Activated CD4-positive, alpha-beta T cell treated with anti-CD3 and anti-CD28 coated beads, Interleukin-2, Interleukin-6, amounts not matched to agents 100 ng/mL and 50 ng/mL, durations not matched to agents 16 hours and 8 hours (primary cell): ENCODE data around the gene RANBP1.
"Not testable (repeated sequence)": the region's sequence is repeated elsewhere in the genome, so short reads cannot be mapped to it uniquely, and the experiment has no call there.

ENCODE experiments used
- DNase-seq: peaks from one replicate; pipeline ENCODE4 v3.0.0-alpha.2; 2020

RANBP1 gene

DNA sequence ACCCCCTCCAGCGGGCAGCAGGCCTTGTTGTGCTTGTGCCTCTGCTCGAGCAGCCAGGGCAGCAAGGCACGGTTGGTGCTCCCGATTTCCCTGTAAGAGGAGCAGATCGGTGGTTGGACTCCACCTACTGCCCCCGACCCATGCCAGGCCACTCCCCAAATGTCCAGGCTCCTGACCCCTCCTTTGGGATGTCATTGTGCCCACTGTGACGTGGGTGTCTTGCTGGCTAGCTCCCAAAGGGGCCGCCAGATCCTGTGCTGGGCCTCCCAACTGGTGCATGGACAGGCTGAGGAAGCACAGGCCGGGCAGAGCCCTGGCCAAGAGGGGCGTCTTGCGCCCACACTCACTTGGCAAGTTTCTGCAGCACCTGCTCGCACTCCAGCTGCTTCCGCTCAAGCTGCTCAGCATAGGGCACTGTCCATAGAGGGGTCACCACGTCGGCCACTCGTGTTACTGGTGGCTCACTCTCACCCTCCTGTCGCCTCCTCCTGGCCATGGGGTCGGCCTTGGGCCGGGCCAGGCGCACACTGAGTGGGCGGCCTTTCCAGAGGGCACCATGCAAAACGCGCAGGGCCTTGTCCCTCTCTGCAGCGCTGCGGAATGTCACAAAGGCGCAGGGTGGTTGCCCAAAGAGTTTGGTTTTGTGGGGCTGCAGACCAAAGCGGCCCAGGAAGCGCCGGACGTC is at the start of gene RANBP1:
RANBP1 (plus strand) TSS at position 414 of the 685 bp plus-strand sequence; CDS start at position 495, 81 bp downstream.
- DNase-seq: no peak

DNA sequence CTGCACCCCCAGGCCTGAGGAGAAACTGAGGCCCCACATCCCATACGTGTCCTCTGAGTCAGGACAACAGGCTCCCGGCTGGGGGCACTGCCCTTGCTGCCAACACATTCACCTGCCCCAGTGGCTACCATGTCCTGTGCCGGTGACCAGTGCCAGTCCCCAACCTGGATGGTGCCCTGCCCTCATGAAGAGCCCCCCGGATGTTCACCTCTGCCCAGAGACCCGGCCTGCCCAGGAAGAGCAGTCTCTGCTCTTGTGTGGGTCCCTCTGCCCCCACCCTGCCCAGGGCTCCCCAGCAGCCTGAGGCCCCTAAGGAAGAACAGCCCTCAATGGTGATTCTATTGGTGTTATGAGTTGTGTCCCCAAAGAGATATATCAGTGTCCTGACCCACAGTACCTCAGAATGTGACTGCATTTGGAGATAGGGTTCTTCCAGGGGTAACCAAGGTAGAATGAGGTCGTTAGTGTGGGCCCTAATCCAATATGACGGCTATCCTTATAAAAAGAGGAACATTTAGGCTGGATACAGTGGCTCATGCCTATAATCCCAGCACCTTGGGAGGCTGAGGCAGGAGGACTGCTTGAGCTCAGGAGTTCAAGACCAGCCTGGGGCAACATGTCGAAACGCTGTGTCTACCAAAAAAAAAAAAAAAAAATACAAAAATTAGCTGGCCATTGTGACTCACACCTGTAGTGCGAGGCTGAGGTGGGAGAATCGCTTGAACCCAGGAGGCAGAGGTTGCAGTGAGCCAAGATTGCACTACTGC is 49.1 kb upstream of the RANBP1 start:
- DNase-seq: no peak

DNA sequence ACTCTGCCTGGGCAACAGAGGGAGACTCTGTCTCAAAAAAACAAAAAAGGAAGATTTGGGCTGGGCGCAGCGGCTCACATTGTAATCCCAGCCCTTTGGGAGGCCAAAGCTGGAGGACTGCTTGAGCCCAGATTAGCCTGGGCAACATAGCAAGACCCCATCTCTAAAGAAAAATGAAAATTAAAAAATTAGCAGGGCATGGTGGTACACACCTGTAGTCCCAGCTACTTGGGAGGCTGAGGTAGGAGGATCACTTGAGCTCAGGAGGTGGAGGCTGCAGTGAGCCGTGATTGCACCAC is 48.6 kb upstream of the RANBP1 start:
- DNase-seq: not testable (repeated sequence)

DNA sequence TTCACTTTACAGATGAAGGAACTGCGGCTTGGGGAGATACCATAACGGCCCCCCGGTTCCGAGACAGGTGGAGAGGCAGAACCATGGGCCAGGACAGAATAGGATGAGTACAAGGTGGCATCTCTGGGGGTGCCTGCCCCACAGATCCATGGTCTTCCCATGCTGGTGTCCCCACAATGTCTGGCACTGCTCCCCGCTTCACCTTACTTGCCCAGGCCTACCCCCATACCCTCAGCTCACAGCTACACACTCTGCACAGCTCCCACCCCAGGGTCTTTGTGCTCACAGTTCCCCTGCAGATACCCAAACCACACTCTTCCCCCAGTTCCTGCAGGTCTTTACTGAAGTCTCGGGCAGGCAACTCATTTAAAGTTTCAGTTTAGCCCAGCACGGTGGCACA is 47.3 kb upstream of the RANBP1 start:
- no peak for DNase-seq

DNA sequence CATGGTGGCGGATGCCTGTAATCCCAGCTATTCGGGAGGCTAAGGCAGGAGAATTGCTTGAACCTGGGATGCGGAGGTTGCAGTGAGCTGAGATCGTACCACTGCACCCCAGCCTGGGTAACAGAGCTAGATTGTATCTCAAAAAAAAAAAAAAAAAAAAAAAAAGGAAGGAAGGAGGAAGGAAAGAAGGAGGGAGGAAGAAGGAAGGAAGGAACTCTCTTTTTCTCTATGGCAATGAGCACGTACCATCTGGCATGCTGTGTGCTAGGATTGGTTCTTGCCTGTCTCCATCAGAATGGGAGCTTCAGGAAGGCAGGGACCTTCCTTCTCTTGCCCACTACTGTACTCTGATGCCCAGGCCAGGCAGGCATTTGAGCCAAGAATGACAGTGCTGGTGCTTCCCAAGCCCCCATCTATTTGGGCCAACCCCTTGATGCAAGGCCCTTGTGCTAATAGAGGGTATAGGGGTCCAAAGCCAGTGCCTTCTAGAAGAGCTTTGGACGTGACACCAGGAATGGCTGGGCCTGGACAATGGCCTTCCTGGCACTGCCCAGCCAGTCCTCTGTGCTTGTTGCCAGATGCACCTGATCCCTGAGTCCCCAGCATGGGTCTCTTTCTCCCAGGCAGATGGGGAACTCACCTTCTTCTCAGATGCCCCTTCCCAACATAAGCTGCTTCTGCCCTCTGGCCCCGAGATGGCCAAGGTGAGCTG is 46.4 kb upstream of the RANBP1 start:
- no peak for DNase-seq

DNA sequence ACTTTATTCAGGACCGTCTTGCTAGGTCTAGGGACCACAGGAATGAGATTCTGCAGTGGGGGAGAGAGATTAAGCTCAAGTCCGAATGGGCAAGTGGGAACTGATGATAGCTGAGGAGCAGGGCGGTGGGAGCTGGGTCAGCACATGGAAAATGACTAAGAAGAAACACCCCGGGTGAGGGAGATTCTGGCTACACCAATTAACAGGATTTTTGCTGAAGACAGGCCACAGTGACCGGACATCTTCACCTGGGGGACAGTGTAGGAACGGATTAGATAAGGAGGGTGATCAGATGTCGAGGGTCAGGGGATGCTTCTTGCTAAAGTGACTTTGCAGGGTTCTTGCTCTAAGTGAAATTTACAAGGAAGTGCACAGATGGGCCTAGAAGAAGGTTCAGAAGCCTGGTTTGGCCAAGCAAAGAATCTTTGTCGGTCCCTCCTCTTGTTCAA is 44.4 kb upstream of the RANBP1 start:
- DNase-seq: no peak

DNA sequence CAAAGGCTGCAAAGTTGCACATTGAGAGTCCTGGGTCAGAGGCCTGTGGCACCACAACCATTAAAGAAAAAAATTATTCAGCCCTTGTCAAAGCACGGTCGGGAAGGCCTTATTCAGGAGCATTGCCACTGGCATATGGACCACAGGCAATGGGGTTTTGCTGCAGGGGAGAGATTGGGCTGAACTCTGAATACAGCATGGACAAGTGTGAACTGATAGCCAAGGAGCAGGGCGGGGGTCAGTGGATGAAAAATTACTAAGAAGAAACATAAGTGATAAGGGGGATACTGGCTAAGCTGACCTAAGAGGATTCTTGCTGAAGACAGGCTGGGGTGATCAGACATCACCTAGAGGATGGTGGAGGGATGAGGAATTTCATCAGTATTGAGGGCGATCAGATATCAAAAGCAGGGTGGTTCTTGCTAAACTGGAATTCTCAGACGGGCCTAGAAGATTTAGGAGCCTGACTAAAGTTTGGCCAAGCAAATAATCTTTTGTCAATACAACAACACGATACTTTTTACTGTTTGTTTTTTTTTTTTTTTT is 39.2 kb upstream of the RANBP1 start:
- no peak for DNase-seq

DNA sequence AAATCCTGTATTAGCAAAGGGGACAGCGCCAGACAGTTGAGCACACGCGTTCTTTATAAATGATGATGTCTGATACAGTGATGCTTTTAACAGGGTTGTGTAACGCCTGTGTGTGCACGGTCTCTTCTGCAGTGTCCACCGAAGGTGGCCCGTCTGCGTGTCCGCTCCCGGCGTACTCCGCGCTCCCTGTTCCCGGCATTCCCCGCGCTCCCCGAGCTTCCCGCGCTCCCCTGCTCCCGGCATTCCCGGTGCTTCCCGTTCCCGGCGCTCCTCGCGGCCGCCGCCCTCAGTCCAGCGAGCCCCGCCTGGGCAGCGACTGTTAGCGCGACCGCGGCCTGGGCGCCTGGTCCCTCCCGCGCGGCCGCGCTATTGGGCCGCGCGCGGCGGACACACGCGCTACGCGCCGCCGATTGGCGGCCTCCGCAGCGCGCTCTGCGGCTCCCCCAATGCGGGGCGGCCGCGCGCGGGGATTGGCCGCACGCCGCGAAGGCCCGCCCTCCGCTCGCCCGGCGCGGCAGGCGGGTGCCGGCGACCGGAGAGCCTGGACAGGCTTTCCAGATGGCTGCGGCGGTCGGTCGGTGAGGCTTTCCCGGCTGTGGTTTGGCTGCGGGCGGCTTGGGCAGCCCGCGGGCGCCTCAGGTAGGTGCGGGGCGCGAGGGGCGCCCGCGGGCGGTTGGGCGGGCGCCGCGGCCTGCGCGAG is 36.0 kb upstream of the RANBP1 start, which contains the start of gene DGCR8:
DGCR8 (plus strand) TSS at position 497 of the 700 bp plus-strand sequence. CDS start 5,723 bp downstream, outside the sequence.
- peak; percentile 84 for DNase-seq

DNA sequence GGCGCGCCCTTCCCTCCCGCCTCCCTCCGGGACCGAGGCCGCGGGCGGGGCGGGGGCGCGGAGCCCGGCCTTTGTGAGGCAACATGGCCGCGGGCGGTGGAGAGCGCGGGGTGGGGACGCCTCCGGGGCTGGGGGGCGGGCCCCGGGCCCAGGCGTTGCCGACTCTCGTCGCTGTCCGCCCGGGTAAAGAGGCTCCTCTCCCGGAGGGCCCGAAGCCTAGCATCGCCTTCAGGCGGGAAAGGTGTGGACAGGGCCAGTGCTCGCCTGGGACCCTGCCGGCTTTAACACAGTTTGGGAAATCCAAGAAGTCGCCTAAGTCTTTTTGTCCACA is 35.5 kb upstream of the RANBP1 start:
- peak; percentile 76 for DNase-seq

DNA sequence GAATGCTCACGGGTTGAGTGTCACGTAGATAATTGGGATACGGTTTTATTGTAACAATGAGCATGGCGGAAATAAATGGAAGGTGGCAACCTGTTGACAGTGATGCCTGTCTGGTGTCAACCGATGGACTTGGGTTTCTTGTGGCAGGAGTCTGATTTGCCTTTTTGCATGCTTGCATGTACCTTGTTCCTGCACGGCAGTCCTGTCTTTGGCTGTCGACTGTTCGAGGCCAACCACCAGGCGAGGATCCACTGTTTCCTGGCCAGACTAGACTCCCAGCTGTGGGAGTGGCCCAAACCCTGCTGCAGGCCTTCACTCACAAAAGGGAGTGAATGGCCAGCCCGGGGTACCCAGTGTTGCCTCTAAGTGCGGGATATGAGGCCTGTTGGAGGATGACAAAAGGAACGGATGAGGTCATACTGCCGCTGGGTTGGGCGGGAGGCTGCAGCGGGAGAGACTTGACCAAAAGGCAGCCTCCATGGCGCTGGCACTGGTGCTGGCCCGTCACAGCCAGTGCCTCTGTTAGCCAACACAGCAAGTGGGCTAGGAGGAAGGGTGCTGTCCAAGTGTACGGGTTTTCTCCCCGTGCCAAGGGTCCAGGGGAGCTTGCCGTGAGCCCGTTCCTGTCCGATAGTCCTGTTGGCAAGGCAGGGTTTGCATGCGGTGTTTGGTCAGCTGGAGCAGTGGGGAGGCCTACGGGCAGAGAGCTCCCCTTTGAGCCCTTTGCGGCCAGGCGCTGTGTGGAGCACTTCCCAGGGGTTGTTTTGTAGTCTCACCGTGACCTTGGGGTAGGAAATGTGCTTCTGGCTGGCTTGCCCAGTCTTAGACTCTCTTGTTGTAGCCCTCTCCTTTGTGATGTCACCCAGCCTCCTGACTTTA is 34.9 kb upstream of the RANBP1 start:
- DNase-seq: peak; percentile 26

DNA sequence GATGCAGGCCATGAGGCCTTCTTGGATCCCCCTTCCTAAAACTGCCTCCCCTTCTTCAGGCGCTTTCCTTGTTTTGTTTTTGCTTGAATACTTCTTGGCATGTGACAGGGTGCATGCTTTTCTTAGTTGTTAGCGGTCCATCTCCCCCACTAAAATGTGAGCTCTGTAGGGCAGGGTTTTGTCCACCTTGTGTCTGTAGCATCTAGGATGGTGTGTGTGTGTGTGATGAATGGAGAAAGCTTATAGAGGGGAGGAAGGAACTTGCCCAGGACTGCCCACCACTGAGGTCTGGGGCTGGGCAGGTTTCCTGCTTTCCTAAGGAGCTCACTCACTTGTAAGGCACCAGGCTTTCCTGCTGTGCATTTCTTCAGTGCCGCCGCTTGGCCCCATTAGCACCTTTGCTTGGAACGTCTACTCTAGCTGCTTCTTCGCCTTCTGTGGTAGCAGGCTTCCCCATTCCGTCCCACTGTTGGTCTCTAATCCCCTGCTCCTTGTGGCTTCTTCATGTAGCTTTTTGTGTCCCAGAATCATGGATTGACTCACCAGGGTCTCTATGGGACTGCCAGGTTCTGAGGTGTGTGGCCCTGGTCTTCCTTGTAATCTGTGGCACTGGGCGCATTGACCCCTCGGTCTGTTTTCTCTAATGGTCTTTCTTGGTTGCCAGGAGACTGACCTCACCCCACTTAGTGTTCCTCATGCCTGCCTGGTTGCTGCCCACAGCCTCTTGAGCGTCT is 32.6 kb upstream of the RANBP1 start:
- DNase-seq: no peak

DNA sequence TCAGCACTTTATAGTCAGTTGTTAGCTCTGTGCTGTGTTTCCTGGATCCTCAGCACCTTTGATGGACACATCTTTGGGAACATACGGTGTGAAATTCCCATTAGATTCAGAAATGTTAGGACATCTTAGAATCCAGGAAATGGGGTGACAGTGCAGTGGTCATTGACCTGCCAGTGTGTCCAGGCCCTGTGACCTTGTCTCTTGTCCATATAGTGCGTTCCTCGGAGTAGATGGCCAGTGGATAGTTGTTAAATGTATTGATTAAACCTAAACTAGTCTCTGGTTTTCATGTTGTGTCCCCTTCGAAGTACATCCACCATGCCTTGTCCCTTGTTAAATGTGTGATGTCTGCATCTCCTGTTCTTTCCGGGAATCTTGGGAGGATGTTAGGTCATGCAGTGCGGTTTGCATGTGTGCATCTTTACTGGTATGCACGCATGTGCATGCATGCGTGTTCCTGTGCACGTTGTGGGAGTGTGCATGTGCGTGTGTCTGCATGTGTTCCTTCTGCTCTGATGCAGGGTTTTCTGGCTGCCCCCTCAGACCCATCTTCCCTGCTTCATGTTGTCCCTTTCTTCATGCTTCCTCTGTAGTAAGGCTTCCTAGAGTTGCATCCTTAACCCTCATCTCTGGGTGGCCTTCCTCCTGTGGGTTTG is 31.9 kb upstream of the RANBP1 start:
- no peak for DNase-seq

DNA sequence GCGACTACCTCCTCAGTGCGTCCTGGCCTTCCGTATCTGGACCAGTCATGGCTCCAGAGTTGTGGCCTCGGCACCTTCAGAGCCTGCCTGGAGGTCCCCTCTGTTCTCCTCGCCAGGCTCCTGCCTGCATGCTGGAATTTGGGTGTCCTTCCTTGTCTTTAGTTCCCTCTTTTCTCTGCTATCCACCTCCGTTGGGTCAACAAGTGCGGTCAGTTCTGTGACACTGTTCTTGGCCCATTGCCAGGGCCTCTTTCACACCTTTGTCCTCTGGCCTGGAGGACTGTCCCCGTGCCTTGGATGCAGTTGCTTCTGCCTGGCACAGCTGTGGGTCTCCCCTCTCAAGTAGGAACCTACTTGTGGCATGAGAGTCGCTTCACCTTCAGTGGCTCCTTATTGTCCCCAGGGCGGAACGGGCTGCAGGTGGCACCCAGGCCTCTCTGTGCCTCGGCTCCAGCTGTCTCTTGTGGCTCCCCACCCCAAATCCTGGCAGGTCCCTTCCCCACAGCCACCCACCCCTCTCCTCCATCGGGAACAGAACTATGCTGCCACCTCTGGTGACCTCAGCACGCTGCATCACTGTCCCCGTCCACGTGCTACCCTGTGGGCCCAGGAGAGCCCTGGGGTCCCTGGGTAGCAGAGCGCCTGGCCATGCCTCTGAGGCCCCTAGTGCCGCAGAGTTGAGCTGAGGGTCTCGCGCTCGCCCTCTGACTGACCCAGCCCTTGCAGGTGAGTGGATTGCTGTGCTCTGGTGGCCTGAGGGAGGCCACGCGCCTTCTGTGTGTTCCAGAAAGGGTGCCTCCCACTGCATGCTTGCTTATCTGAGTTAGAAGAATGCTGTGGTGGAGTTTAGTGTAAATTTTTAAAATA is 31.1 kb upstream of the RANBP1 start:
- DNase-seq: peak; percentile 36

DNA sequence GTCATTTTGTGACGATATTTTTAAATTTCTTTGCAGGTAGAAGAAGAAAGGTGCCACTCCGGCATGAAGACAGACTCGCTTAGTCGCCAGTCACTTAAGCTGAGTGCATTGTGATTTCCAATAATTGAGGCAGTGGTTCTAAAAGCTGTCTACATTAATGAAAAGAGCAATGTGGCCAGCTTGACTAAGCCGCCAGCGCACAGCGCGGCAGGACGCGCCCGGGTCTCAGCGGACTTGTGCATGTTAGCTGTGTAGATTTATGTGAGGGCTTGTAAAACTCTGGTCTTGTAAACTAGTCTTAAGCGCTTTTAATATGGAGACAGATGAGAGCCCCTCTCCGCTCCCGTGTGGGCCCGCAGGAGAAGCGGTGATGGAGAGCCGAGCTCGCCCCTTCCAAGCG is 30.3 kb upstream of the RANBP1 start:
- no peak for DNase-seq

DNA sequence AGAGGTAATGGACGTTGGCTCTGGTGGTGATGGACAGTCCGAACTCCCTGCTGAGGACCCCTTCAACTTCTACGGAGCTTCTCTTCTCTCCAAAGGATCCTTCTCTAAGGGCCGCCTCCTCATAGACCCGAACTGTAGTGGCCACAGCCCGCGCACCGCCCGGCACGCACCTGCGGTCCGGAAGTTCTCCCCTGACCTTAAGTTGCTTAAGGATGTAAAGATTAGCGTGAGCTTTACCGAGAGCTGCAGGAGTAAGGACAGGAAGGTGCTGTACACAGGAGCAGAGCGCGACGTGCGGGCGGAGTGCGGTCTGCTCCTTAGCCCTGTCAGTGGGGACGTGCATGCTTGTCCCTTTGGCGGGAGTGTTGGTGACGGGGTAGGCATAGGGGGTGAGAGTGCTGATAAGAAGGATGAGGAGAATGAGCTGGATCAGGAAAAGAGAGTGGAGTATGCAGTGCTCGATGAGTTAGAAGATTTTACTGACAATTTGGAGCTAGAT is 29.8 kb upstream of the RANBP1 start:
- DNase-seq: no peak

DNA sequence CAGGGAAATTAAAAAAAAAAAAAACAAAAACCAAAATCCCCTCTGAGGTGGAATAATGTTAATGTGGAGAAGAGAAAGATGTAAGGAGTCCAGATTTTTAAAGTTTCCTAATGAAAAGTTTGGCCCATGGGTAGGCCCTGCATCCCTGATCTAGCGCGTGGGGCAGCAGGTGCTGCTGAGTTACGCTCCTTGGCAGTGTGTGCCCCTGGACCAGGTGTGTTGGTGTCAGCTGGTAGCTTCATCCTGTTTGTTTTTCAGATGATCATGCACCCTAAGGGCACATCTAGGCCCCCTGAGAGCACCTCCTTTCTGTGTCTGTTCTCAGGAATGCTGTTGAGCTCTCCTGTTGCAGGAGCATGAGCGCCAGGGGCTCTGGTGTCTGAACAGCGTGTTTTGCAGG is 29.1 kb upstream of the RANBP1 start:
- no peak for DNase-seq

DNA sequence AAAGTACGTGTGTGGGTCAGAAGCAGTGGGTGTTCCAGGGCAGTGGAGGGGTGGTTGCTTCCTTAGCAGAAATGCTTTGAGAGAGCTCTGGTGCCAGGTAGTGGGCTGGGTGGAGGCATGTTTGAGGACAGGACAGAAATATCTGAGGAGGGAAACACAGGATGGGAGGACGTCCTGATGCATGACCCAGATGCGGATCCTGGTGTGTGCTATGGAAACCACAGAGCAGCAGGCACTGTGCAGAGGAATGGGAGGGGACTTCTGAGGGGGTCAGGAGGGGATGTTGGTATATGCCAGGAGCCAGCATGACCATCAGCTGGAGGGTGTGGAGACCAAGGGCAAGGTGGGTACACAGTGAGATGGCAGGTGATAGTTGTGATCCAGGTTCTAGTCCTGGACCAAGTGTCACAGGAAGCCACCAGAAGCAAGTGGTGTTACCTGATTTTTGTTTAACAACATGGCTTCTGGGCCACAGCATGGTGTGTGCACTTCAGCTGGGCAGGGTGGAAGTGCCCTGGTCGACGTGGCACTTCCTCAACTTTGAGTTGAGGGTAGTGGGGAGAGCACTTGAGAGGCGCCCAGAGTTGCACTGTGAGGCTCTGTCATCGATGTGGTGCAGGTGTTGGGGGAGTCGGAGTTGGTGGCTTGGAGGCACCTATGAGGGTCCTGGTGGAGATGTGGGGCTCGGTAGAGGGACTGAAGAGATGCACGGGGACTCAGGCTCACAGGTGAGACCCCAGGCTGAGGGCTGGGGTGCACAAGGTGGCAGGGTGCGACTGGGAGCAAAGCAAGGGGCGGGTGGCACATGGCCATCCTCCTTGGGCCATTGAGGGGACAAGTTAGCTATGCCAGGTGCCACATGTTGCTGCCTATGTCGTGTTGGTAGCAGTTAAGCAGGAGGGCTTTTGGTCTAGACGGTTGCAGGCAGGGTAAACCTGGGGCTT is 28.3 kb upstream of the RANBP1 start:
- DNase-seq: no peak

DNA sequence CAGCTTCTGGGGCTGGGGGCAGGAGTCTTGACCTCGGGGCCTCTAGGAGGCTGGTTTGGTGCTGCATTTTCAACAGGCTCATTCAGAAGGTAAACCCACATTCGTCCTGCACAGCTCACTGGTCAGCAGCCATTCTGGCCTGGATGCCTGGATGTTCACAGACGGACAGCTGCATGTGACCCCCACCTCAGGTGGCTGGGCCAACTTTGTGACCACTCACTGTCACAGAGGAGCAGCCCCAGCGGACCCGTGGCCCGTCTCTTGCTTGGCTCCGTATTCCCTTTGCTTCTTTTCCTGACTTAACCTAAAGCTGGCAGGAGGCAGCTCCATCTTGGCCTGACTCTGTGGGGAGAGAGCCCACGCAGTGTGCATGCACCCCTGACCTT is 27.6 kb upstream of the RANBP1 start:
- no peak for DNase-seq
